ENCODE data around the gene NF1. TPM values are rescaled to one million over a fixed set of nuclear protein-coding genes. Genes with fewer than 3 reads are reported as not detected.
A peak's percentile ranks its signal among the peaks of the same experiment; 100 is the strongest.
"Not testable (repeated sequence)": the region's sequence is repeated elsewhere in the genome, so short reads cannot be mapped to it uniquely, and the experiment has no call there.

The NF1 gene
- total RNA-seq, 1 experiment from 2014 or later: 12.4 TPM

DNA sequence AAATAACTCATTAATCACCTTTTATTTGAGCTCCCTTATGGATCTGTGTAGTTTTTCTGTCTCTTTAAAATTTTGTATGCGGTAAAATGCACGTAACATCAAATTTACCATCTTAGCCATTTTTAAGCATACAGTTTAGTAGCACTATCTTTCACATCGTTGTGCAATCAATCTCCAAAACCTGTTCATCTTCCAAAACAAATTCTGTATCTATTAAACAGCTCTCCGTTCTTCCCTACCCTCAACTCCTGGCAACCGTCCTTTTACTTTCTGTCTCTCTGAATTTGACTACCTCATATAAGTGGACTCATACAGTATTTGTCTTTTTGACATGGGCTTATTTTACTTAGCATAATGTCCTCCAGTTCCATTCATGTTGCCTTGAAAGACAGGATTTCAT, 100.5 kb downstream of the NF1 start:
- H3K9me3 ChIP-seq: no peaks in the 10 kb centered on the region
- H3K4me3 ChIP-seq: no peak overlapping the region
- H3K36me3 ChIP-seq: no peaks in the 10 kb centered on the region; the same call in 1 of the 2 replicates
- H3K27me3 ChIP-seq: no peaks in the 10 kb centered on the region
- DNase-seq: no peak

DNA sequence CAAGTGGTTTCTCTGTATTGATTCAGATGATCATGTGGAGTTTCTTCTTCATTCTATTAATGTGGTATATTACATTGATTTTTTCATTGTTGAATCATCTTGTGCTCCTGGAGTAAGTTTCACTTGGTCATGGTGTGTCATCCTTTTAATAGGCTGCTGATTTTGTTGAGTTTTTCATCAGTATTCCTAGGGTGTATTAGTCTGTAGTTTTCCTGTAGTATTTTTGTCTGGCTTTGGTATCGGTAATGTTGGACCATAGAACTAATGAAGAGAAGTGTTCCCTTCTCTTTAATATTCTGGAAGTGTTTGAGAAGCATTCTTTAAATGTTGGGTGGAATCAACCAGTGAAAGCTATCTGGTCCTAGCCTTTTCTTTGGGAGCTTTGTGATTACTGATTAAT, 103.2 kb downstream of the NF1 start:
- H3K36me3 ChIP-seq: peaks cover 12% of the 10 kb centered on the region
- H3K9me3 ChIP-seq: no peaks in the 10 kb centered on the region
- H3K4me3 ChIP-seq: no peak overlapping the region
- no peaks in the 10 kb centered on the region for H3K27me3 ChIP-seq
- no peak for DNase-seq

DNA sequence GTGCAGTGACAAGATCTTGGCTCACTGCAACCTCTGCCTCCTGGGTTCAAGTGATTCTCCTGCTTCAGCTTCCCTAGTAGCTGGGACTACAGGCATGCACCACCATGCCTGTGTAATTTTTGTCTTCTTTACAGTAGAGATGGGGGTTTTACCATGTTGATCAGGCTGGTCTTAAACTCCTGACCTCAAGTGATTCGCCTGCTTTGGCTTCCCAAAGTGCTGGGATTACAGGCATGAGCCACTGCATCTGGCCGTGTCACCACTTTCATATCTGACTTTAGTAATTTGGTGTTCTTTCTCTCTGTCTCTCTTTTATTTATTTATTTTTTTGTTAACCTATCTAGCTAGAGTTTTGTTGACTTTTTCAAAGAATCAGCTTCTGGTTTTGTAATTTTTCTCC, 103.9 kb downstream of the NF1 start:
- not testable (repeated sequence) for H3K27me3 ChIP-seq, H3K4me3 ChIP-seq, H3K9me3 ChIP-seq
- peak; percentile 55 for DNase-seq
- peaks cover 12% of the 10 kb centered on the region for H3K36me3 ChIP-seq

DNA sequence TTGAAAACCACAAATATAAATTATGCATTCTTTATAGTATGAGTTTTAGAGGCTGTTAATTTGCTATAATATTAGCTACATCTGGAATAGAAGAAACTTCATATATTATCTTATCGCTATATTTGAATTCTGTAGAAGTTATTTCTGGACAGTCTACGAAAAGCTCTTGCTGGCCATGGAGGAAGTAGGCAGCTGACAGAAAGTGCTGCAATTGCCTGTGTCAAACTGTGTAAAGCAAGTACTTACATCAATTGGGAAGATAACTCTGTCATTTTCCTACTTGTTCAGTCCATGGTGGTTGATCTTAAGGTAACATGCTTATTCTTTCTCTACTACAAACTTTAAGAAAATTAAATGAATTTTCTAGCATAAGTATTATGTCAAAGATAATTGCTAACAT, 105.5 kb downstream of the NF1 start:
- H3K9me3 ChIP-seq: no peaks in the 10 kb centered on the region
- H3K27me3 ChIP-seq: no peaks in the 10 kb centered on the region
- H3K36me3 ChIP-seq: peaks cover 12% of the 10 kb centered on the region
- H3K4me3 ChIP-seq: no peak overlapping the region
- no peak for DNase-seq

DNA sequence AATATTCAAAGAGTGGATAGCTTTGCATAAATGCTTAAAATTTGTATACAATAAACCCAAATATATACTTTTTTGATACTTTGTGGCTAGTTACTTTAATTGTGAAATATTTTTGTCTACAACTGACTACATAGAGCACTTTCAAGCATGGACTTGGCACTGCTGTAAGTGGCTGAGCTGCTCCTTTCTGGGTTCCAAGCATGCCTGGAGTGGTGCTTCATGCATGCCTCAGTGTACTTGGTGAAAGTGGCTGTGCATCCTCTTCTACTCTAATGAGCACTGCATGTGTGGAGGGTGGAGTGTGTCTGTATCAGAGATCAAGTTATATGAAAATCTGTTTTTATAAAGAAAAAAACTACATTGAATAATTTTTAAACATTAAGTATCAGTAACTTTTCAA, 108.2 kb downstream of the NF1 start:
- no peak overlapping the region for H3K4me3 ChIP-seq
- peaks cover 15% of the 10 kb centered on the region for H3K36me3 ChIP-seq
- no peak for DNase-seq
- H3K9me3 ChIP-seq: no peaks in the 10 kb centered on the region
- no peaks in the 10 kb centered on the region for H3K27me3 ChIP-seq

DNA sequence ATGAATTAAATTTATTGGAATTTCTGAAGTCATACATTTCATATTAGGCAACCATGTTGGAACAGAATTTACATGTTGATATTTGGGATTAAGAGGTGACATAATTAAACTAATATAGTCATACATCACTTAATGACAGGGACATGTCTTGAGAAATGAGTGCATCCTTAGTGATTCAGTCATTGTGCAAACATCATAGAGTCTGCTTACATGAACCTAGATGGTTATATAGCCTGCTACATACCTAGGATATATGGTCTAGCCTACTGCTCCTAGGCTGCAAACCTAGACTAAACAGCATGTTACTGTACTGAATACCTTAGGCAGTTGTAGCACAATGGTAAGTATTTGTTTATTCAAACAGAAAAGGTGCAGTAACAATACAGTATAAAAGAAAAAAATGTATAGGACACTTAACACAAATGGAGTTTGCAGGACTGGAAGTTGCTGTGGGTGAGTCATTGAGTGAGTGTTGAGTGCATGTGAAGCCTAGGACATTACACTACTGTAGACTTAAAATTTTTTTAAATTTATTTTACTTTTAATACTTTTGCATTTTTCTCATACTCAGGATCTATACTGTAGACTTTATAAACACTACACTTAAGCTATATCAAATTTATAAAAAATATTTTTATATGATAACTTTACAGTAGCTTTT, 116.7 kb downstream of the NF1 start:
- no peak for DNase-seq
- H3K4me3 ChIP-seq: no peak overlapping the region
- H3K27me3 ChIP-seq: no peaks in the 10 kb centered on the region
- no peaks in the 10 kb centered on the region for H3K9me3 ChIP-seq
- peaks cover 7% of the 10 kb centered on the region for H3K36me3 ChIP-seq

DNA sequence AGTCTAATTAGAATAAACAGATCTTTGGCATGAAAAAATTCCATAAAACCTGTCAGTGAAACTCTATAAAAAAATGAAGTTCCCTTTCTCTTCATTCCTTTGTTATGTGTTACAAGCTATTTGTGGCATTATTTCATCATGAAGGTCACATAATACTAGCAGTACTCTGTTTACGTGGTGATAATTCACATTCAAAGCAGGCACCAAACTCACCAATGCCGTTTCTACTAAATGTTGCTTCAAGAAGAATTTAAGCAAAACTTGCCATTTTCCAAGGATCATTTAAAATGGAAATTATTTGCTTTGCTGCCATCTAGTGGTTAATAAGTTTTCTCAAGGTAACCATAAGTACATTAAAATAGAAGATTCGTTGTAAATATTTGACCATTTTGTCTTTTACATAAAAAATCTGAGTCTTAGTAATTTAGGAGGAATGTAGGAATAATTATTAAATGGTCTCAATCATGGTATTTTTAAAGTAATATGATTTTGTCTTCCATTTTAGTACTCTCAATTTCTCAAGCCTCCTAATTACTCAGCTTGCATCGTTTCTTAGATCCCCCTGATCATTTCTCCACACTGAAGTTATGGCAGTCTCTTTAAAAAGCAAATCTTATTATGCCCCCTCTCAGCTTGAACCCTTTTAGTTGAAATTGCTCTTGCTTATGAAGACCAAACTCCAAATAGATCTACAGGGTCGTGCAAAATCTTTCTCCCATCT, 121.4 kb downstream of the NF1 start:
- no peak for DNase-seq
- no peak overlapping the region for H3K4me3 ChIP-seq
- H3K36me3 ChIP-seq: peaks cover 13% of the 10 kb centered on the region
- no peaks in the 10 kb centered on the region for H3K9me3 ChIP-seq
- H3K27me3 ChIP-seq: no peaks in the 10 kb centered on the region

DNA sequence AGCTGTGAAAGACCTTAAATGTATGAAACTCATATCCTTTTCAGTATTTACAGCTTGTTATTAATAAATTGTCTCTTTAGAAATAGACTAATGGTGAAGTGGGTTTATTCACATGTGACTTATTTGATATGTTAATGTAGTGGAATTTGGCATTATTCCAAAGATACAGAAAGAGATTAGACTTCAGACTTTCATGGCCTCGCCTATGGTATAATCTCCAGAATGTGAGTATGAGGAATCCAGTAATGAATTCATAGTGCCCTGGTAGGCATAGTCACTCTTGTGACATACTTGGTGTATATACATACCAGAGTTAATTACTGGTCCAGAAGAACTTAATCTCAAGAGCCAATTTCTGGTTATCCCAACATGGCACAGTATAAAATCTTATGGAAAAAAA, 129.6 kb downstream of the NF1 start:
- Histone ChIP-seq H3K36me3 (peaks cover 14% of the 10 kb centered on the region), H3K27me3 (no peaks in the 10 kb centered on the region), H3K4me3 (no peak overlapping the region), H3K9me3 (no peaks in the 10 kb centered on the region)
- no peak for DNase-seq

DNA sequence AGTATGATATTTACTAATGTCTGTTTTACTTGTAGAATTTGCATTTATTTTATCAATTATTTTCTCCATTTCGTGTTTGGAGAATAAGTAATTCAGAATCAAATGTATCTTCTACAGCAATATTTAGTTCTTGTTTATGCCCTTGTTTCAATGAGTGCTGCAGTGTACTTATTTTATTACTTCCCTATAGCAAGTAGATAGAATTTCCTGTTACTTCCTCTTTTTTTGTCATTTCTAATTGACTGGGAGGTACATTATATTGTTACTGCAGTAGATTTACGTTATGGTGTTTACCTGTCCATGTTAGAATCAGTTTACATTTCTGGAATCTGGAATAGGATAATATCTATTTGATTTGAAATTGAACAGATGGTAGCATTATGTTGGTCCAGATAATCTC, 131.1 kb downstream of the NF1 start:
- no peak for DNase-seq

DNA sequence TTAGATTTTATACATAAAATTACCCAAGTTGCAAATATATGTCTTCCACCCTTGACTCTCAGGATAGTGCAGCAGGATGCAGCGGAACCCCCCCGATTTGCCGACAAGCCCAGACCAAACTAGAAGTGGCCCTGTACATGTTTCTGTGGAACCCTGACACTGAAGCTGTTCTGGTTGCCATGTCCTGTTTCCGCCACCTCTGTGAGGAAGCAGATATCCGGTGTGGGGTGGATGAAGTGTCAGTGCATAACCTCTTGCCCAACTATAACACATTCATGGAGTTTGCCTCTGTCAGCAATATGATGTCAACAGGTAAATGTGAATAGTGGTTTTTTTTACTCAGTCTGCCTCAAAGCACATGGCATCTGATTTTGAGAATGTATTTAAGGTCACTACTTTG, 131.6 kb downstream of the NF1 start:
- Histone ChIP-seq H3K9me3 (no peaks in the 10 kb centered on the region), H3K36me3 (peaks cover 25% of the 10 kb centered on the region), H3K4me3 (no peak overlapping the region), H3K27me3 (no peaks in the 10 kb centered on the region)
- DNase-seq: no peak

More for the DNA sequence above, 131.1 kb downstream of the NF1 start:
- Histone ChIP-seq H3K9me3 (no peaks in the 10 kb centered on the region), H3K4me3 (no peak overlapping the region), H3K27me3 (no peaks in the 10 kb centered on the region), H3K36me3 (peaks cover 25% of the 10 kb centered on the region)

DNA sequence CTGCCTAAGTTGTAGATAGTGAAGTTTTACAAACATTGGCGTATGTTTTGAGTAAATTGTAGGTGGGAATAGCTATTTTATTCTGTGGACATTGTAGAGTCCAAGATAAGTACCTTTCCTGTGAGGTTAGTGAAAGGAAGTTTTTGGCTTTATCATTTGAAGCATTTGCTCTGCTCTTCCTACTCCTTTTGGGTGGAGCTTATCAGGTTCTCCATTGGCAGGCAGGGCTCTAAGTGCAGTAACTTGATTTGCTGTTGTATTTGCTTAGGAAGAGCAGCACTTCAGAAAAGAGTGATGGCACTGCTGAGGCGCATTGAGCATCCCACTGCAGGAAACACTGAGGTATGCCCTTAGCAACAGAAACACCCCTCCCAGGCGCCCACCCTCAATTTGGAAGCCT, 132.2 kb downstream of the NF1 start:
- Histone ChIP-seq H3K9me3 (no peaks in the 10 kb centered on the region), H3K4me3 (no peak overlapping the region), H3K27me3 (no peaks in the 10 kb centered on the region), H3K36me3 (peaks cover 25% of the 10 kb centered on the region)
- no peak for DNase-seq

DNA sequence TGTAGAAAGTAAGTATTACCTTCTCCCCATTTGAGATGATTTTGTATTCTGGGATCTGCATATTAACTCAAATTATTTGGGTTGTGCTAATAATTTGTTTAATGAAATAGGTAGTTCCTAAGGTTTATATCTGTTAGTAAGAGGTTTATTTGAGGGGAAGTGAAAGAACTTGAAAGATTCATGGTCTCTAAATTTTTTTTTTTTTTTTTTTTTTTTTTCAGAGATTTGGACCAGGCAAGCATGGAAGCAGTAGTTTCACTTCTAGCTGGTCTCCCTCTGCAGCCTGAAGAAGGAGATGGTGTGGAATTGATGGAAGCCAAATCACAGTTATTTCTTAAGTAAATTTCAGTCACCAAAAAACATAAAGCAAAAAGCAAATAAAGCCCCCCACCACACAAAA, 137.1 kb downstream of the NF1 start:
- peaks cover 44% of the 10 kb centered on the region for H3K36me3 ChIP-seq
- no peak overlapping the region for H3K4me3 ChIP-seq
- H3K27me3 ChIP-seq: no peaks in the 10 kb centered on the region
- DNase-seq: no peak
- H3K9me3 ChIP-seq: no peaks in the 10 kb centered on the region

DNA sequence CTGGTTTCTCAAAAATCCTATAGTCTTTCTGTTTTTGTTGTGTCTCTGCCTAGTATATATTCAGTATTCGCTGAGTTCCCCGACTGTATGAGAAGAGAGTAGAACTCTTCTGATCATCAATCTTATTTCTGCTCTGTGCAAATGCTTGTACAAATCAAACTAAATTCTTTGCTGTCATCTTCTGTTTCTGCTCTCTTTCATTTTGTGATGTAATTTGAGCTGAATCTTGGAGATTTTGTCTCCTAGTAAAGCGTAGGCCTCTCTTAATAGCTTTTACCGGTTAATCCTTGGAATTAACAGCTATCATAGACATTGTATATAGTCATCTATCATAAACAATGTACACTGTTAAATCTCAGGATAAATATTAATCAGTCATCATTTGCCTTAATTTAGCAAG, 140.3 kb downstream of the NF1 start:
- H3K9me3 ChIP-seq: no peaks in the 10 kb centered on the region
- H3K4me3 ChIP-seq: no peak overlapping the region
- no peaks in the 10 kb centered on the region for H3K27me3 ChIP-seq
- no peak for DNase-seq
- H3K36me3 ChIP-seq: peaks cover 44% of the 10 kb centered on the region

DNA sequence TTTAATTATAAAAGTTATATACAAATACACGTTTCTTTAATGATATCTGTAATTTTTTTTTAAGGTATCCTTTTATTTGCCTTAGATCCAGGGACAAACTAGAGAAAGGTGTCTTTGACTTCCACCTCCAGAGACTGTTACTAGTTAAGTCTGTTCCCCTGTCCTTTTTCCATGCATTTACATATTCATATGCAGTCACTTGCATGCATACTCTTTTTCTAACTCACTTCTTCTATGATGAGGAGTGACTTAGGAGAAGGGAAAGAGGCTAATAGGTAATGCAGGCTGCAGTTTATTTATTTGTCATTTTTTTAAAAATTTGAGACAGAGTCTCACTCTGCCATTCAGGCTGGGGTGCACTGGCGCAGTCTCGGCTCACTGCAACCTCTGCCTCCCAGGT, 141.4 kb downstream of the NF1 start:
- no peak for DNase-seq
- Histone ChIP-seq H3K36me3 (peaks cover 47% of the 10 kb centered on the region), H3K27me3 (no peaks in the 10 kb centered on the region), H3K4me3 (no peak overlapping the region), H3K9me3 (no peaks in the 10 kb centered on the region)

DNA sequence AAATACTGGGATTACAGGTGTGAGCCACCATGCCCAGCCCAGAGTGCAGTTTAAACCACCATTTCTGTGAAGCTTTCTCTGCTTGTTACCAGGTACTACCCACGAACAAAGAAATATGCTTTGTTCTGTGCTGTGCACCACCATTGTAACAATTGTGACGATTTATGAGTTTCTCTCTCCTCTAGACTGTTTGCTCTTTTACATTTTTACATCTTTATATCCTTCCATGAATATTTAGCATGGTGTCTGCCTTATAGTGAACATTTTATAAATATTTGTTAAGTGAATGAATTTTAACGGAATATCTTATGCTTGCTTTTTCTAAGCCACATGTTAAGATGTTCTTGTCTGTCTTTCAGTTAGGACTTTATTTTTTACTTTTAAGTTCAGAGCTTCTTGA, 141.9 kb downstream of the NF1 start:
- Histone ChIP-seq H3K9me3 (no peaks in the 10 kb centered on the region), H3K4me3 (no peak overlapping the region), H3K36me3 (peaks cover 53% of the 10 kb centered on the region), H3K27me3 (no peaks in the 10 kb centered on the region)
- DNase-seq: no peak

DNA sequence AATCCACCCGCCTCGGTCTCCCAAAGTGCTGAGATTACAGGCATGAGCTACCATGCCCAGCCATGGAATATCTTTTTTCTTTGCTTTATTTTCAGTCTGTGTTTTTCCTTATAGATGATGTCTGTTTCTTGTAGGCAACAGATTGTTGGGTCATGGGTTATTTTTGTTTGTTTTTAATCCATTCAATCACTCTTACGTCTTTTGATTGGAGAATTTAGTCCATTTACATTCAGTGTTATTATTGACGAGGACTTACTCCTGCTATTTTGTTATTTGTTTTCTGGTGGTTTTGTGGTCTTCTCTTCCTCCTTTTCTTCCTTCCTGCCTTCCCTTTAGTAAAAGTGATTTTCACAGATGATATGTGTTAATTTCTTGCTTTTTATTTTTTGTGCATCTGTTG, 146.3 kb downstream of the NF1 start:
- no peak for DNase-seq
- H3K9me3 ChIP-seq: no peaks in the 10 kb centered on the region
- H3K27me3 ChIP-seq: no peaks in the 10 kb centered on the region
- no peak overlapping the region for H3K4me3 ChIP-seq
- H3K36me3 ChIP-seq: peaks cover 56% of the 10 kb centered on the region

DNA sequence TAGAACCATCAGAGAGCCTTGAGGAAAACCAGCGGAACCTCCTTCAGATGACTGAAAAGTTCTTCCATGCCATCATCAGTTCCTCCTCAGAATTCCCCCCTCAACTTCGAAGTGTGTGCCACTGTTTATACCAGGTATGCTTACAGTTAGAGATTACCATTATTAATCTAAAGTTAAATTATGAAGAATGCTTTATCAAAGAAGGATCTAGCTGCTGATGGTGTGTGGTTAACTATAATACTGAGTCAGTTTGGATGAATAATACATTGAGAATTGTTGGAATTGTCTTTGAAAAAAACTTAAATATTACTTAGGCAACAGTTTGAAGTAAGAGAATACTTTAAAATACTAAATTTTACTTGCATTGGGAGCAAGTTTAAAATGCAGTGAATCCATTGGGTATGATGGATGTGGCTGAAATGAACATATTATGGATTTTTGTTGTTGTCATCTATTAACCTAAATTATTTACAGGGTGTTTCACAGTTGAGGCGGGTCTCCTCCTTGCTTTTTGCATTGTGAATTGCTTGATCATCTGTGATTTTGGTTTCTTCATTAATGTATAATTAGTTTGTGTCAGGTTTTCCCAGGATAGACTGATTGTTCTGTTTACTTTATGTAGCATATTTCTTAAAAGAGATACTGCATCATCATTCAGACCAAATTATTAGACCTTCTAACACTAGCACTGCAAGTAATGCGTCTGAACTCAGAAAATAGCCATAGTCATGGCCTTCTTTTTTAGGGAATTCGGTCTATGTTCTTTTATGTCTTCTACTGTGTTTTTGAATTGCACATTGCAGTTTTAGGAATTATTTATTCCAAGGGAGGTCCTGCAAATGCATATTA, 154.4 kb downstream of the NF1 start:
- no peak for DNase-seq
- no peaks in the 10 kb centered on the region for H3K9me3 ChIP-seq
- H3K27me3 ChIP-seq: no peaks in the 10 kb centered on the region
- peaks cover 22% of the 10 kb centered on the region for H3K36me3 ChIP-seq
- H3K4me3 ChIP-seq: no peak overlapping the region

DNA sequence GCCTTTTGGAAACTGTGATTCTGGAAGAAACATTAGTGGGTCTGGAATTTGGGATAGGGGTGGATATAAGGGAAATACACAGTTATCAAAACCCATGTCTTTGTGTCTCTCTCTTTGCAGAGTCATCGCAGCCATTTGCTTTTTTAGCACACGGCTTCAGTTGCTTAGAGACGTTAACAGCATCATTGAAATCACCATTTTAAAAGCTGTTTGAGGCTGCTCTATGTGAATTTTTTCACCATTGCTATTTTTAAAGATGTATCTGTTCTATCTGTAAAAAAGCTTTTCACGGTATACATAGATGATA, 155.0 kb downstream of the NF1 start:
- no peaks in the 10 kb centered on the region for H3K9me3 ChIP-seq
- H3K4me3 ChIP-seq: no peak overlapping the region
- H3K27me3 ChIP-seq: no peaks in the 10 kb centered on the region
- H3K36me3 ChIP-seq: peaks cover 22% of the 10 kb centered on the region
- no peak for DNase-seq

Measured in MG63 (cell line).